Ovary (tissue), 9 donors: ENCODE results near the gene GALNTL6. TPM values are rescaled to one million over a fixed set of nuclear protein-coding genes. Genes with fewer than 3 reads are reported as not detected.

Experiments
- DNase-seq, 5 donors: peaks; one replicate each; pipeline ENCODE4 v3.0.0-alpha.2; 2019 to 2020
- H3K27ac ChIP-seq, 2 donors: fragments of 200-600 bp; one replicate each; pipeline versions ENCODE4 v1.5.1 to v1.8.0; 2019 to 2022
- H3K27me3 ChIP-seq: fragments of 200-600 bp; one replicate; pipeline ENCODE4 v1.8.0; 2022
- H3K36me3 ChIP-seq: fragments of 200-600 bp; sonication (generic); one replicate; pipeline ENCODE4 v1.5.1; 2019
- H3K4me1 ChIP-seq: one replicate; pipeline ENCODE4 v1.8.1; 2013; ENCODE audit warnings: mild to moderate bottlenecking, moderate library complexity; ENCODE audit not compliant: insufficient read depth
- H3K4me3 ChIP-seq: fragments of 200-600 bp; sonication (generic); one replicate; pipeline ENCODE4 v1.5.1; 2017
- H3K9me3 ChIP-seq, 2 donors: fragments of 200-600 bp in 1 of 2; sonication (generic) in 1 of 2; one replicate each; pipeline versions ENCODE4 v1.5.1 to v1.8.1; 2013 to 2019; ENCODE audit warnings: mild to moderate bottlenecking in 1 of 2, moderate library complexity in 1 of 2
- EP300 ChIP-seq: sonication (generic); formaldehyde crosslinking; IDR thresholded peaks from one replicate; pipeline ENCODE4 v1.6.1; 2017; ENCODE audit warnings: antibody characterized with exemption
- POLR2A ChIP-seq: fragments of 450-650 bp; IDR thresholded peaks from one replicate; pipeline ENCODE4 v1.6.1; 2017; ENCODE audit warnings: antibody characterized with exemption, mild to moderate bottlenecking, moderate library complexity
- WGBS, 3 donors: extraction: QIAGEN DNeasy Blood & Tissue Kit in 1 of 3; methylation state at CpG; one replicate each; pipeline versions ENCODE4 v1.1.5 to v1.1.7; 2013 to 2017; 5-methylcytosine and 5-hydroxymethylcytosine counted together
- intact Hi-C, 4 donors: fragments of 100-400 bp; cut with DNase I; formaldehyde crosslinking; loops; one replicate each; pipeline versions ENCODE4 v1.11.0 to v1.15.1; 2022 to 2023
- polyA plus RNA-seq, 2 donors: library from polyadenylated mRNA; stranded (reverse); fragments of 200-250 nt in 1 of 2; fragments of 350-450 nt in 1 of 2; fragmentation: Illumina TruSeq in 1 of 2; extraction: RNeasy Lipid Tissue Mini Kit (QIAGEN cat#74804) in 1 of 2; gene quantifications; one replicate each; pipeline ENCODE4 v1.2.3, GENCODE V29; 2013 to 2014
- total RNA-seq, 7 donors: library from RNA; depleted of rRNA in 2 of 7; stranded (reverse); fragments of >200 nt in 2 of 7; fragmentation: NEBNext Ultra II Directional in 3 of 7; extraction: Animal tissue kit (Norgen Biotek cat#: 25700) in 3 of 7; gene quantifications; one replicate each; pipeline versions ENCODE4 v1.1.0 to v1.2.4, GENCODE V29; 2016 to 2023
- TF ChIP-seq, protein P1 (sequence below), 3 donors: fragments of 450-650 bp in 2 of 3; fragments of 200-600 bp in 1 of 3; IDR thresholded peaks; one replicate each; pipeline versions ENCODE4 v1.5.1 to v1.8.0; 2016 to 2022; ENCODE audit warnings: antibody characterized with exemption in 3 of 3, mild to moderate bottlenecking in 1 of 3
- donor health status: DM: no; HTN: no; CAD: no; lungs with moderate emphysema.
- donor health status: DM: no; HTN: no; CAD: no.
- donor health status: Bipolar disorder and iron deficiency.
- donor health status: DM: yes; HTN: yes; CAD: no.
- donor health status: DM: no; HTN: no; CAD: no.
- donor health status: DM: yes; HTN: yes; CAD: no.

GALNTL6 gene
- total and polyA plus RNA-seq, 9 donors = 0.11 to 1.8 TPM; not detected in 7

- no peaks in the 10 kb centered on the region for H3K36me3 ChIP-seq
- H3K4me1 ChIP-seq = no peaks in the 10 kb centered on the region
- TF ChIP-seq EP300 = no peak
- TF ChIP-seq POLR2A = no peak
- TF ChIP-seq, protein P1, sequence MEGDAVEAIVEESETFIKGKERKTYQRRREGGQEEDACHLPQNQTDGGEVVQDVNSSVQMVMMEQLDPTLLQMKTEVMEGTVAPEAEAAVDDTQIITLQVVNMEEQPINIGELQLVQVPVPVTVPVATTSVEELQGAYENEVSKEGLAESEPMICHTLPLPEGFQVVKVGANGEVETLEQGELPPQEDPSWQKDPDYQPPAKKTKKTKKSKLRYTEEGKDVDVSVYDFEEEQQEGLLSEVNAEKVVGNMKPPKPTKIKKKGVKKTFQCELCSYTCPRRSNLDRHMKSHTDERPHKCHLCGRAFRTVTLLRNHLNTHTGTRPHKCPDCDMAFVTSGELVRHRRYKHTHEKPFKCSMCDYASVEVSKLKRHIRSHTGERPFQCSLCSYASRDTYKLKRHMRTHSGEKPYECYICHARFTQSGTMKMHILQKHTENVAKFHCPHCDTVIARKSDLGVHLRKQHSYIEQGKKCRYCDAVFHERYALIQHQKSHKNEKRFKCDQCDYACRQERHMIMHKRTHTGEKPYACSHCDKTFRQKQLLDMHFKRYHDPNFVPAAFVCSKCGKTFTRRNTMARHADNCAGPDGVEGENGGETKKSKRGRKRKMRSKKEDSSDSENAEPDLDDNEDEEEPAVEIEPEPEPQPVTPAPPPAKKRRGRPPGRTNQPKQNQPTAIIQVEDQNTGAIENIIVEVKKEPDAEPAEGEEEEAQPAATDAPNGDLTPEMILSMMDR (IDR thresholded peaks at IDR 0.05) = no peak
- H3K9me3 ChIP-seq = no peaks in the 10 kb centered on the region
- intact Hi-C loops = no loop called here
- no peaks in the 10 kb centered on the region for H3K27me3 ChIP-seq
- no peak overlapping the region for H3K27ac ChIP-seq
- no peak for DNase-seq
- H3K4me3 ChIP-seq = no peak overlapping the region
These were observed 312.2 kb downstream of the GALNTL6 start for GRCh38 chr4:172125443-172125842.

- no peaks in the 10 kb centered on the region for H3K27me3 ChIP-seq
- WGBS, 3 donors = 95 to 98% (median 96%) methylated on average over 4 of the region's 4 CpGs
- no peak for DNase-seq
- H3K4me3 ChIP-seq = no peak overlapping the region
- intact Hi-C loops = no loop called here
- no peaks in the 10 kb centered on the region for H3K9me3 ChIP-seq
- TF ChIP-seq POLR2A = no peak
- no peak for TF ChIP-seq EP300
- TF ChIP-seq, protein P1 (IDR thresholded peaks at IDR 0.05) = no peak
- no peak overlapping the region for H3K27ac ChIP-seq
- no peaks in the 10 kb centered on the region for H3K36me3 ChIP-seq
- H3K4me1 ChIP-seq = no peaks in the 10 kb centered on the region
These were observed 314.0 kb downstream of the GALNTL6 start for GRCh38 chr4:172127168-172127567.

- H3K4me1 ChIP-seq = no peaks in the 10 kb centered on the region
- no peak overlapping the region for H3K27ac ChIP-seq
- intact Hi-C loops = no loop called here
- no peak for DNase-seq
- no peak overlapping the region for H3K4me3 ChIP-seq
- no peaks in the 10 kb centered on the region for H3K9me3 ChIP-seq
- H3K27me3 ChIP-seq = no peaks in the 10 kb centered on the region
- no peak for TF ChIP-seq POLR2A
- TF ChIP-seq, protein P1 (IDR thresholded peaks at IDR 0.05) = no peak
- TF ChIP-seq EP300 = no peak
- 14 to 33% (median 20%) methylated on average over 1 of the region's 1 CpG for WGBS, 3 donors
- no peaks in the 10 kb centered on the region for H3K36me3 ChIP-seq
These were observed 316.4 kb downstream of the GALNTL6 start for GRCh38 chr4:172129593-172129992.

- H3K4me1 ChIP-seq = no peaks in the 10 kb centered on the region
These were observed 321.3 kb downstream of the GALNTL6 start for GRCh38 chr4:172134521-172134920.

DNA sequence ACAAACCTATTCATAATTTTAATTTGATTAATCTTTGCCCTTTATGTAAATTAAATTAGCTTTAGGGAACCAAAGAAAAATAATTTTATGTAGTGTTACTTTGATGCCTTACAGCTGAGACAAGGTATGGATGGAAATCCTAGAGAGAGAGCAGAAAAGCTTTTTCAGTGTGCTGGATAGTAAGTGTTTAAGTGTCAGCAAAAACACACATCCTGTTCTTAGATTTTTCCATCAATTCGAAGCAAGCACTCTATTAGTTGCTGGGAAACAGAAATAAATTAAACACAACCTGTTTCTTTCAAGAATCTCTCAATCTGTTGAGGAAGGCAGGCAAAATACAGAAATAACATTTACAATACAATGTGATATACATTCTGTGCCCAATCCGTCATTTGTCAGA lies 327.8 kb downstream of the GALNTL6 start:
- intact Hi-C loops = no loop called here
- no peak for DNase-seq

More at GRCh38 chr4:172134521-172134920, 321.3 kb downstream of the GALNTL6 start:
- intact Hi-C loops = no loop called here
- Histone ChIP-seq H3K4me3 (no peak overlapping the region), H3K36me3 (no peaks in the 10 kb centered on the region), H3K9me3 (no peaks in the 10 kb centered on the region), H3K27ac (no peak overlapping the region), H3K27me3 (no peaks in the 10 kb centered on the region)
- WGBS, 3 donors = 85 to 92% (median 88%) methylated on average over 2 of the region's 2 CpGs
- no peak for TF ChIP-seq POLR2A
- DNase-seq = no peak

More for the DNA sequence above, 327.8 kb downstream of the GALNTL6 start:
- H3K4me3 ChIP-seq = no peak overlapping the region
- TF ChIP-seq EP300 (no peak), POLR2A (no peak)
- TF ChIP-seq, protein P1 (IDR thresholded peaks at IDR 0.05) = no peak
- H3K27me3 ChIP-seq = no peaks in the 10 kb centered on the region
- H3K27ac ChIP-seq = no peak overlapping the region
- H3K9me3 ChIP-seq = no peaks in the 10 kb centered on the region
- H3K4me1 ChIP-seq = no peaks in the 10 kb centered on the region
- H3K36me3 ChIP-seq = no peaks in the 10 kb centered on the region
- WGBS, 3 donors = 60 to 69% (median 63%) methylated on average over 2 of the region's 2 CpGs
